Measurements from ENCODE around the gene VPS11.

VPS11 gene

GRCh38 chr11:119041821-119042514, 25.6 kb upstream of the VPS11 start:
- no peak overlapping the region for H3K4me3 ChIP-seq (ENCODE audit: low read depth in 1 of 2, low read length in 1 of 2)
- no peaks in the 10 kb centered on the region for H3K27me3 ChIP-seq
- H3K36me3 ChIP-seq = peaks cover 10% of the 10 kb centered on the region
- no peak for TF ChIP-seq CTCF (IDR thresholded peaks at IDR 0.05)
- no peaks in the 10 kb centered on the region for H3K9me3 ChIP-seq
- peaks cover 0 to 4% of the 10 kb centered on the region in 2 experiments for H3K4me1 ChIP-seq (ENCODE audit: control insufficient read depth in 1 of 2, insufficient read depth in 1 of 2, low read depth in 1 of 2, low read length in 1 of 2)
- H3K27ac ChIP-seq = no peak overlapping the region

- Histone ChIP-seq H3K27ac (no peak overlapping the region), H3K36me3 (peaks cover 19% of the 10 kb centered on the region), H3K4me1 (ENCODE audit: control insufficient read depth in 1 of 2, insufficient read depth in 1 of 2, low read depth in 1 of 2, low read length in 1 of 2) (peaks cover 0 to 4% of the 10 kb centered on the region in 2 experiments), H3K9me3 (no peaks in the 10 kb centered on the region), H3K4me3 (ENCODE audit: low read depth in 1 of 2, low read length in 1 of 2) (no peak overlapping the region), H3K27me3 (no peaks in the 10 kb centered on the region)
- TF ChIP-seq CTCF (IDR thresholded peaks at IDR 0.05) = no peak
Measured at GRCh38 chr11:119042927-119043326, 24.7 kb upstream of the VPS11 start.

GRCh38 chr11:119044708-119045107, 22.9 kb upstream of the VPS11 start:
- H3K27me3 ChIP-seq = no peaks in the 10 kb centered on the region
- H3K36me3 ChIP-seq = peaks cover 37% of the 10 kb centered on the region
- no peaks in the 10 kb centered on the region for H3K9me3 ChIP-seq
- TF ChIP-seq CTCF (IDR thresholded peaks at IDR 0.05) = no peak
- no peak overlapping the region for H3K27ac ChIP-seq
- H3K4me3 ChIP-seq (ENCODE audit: low read depth in 1 of 2, low read length in 1 of 2) = no peak overlapping the region
- H3K4me1 ChIP-seq (ENCODE audit: control insufficient read depth in 1 of 2, insufficient read depth in 1 of 2, low read depth in 1 of 2, low read length in 1 of 2) = peaks cover 0 to under 1% of the 10 kb centered on the region in 2 experiments

GRCh38 chr11:119046489-119046888, 21.1 kb upstream of the VPS11 start:
- no peaks in the 10 kb centered on the region for H3K27me3 ChIP-seq
- no peak for TF ChIP-seq CTCF (IDR thresholded peaks at IDR 0.05)
- H3K36me3 ChIP-seq = peaks cover 51% of the 10 kb centered on the region
- no peaks in the 10 kb centered on the region for H3K4me1 ChIP-seq (ENCODE audit: control insufficient read depth in 1 of 2, insufficient read depth in 1 of 2, low read depth in 1 of 2, low read length in 1 of 2)
- H3K9me3 ChIP-seq = no peaks in the 10 kb centered on the region
- no peak overlapping the region for H3K27ac ChIP-seq
- no peak overlapping the region for H3K4me3 ChIP-seq (ENCODE audit: low read depth in 1 of 2, low read length in 1 of 2)

GRCh38 chr11:119047205-119047604, 20.4 kb upstream of the VPS11 start:
- H3K4me3 ChIP-seq (ENCODE audit: low read depth in 1 of 2, low read length in 1 of 2) = no peak overlapping the region
- H3K4me1 ChIP-seq (ENCODE audit: control insufficient read depth in 1 of 2, insufficient read depth in 1 of 2, low read depth in 1 of 2, low read length in 1 of 2) = no peaks in the 10 kb centered on the region
- H3K27me3 ChIP-seq = no peaks in the 10 kb centered on the region
- no peak overlapping the region for H3K27ac ChIP-seq
- TF ChIP-seq CTCF (IDR thresholded peaks at IDR 0.05) = no peak
- no peaks in the 10 kb centered on the region for H3K9me3 ChIP-seq
- peaks cover 58% of the 10 kb centered on the region for H3K36me3 ChIP-seq

Data from neutrophil (primary cell).